GM21619 (cell line): ENCODE measurements around the gene NASP.

Experiments used
- ATAC-seq: cut with Tn5 transposase; IDR thresholded peaks from one replicate; pipeline ENCODE4 v1.9.1; 2021; ENCODE audit not compliant: unreplicated experiment

Gene NASP

GRCh38 chr1:45583666-45584350, at the start of gene NASP:
Gene NASP (plus strand): TSS chr1:45584041. CDS start chr1:45584147, 106 bp downstream.
- ATAC-seq: peak; percentile 42

GRCh38 chr1:45535988-45536766, 47.7 kb upstream of the NASP start:
- ATAC-seq: no peak

- ATAC-seq: no peak
Measured at GRCh38 chr1:45536886-45537285, 47.0 kb upstream of the NASP start.

GRCh38 chr1:45541193-45541592, 42.6 kb upstream of the NASP start:
- ATAC-seq: no peak

- no peak for ATAC-seq
Measured at GRCh38 chr1:45542591-45542990, 41.2 kb upstream of the NASP start.

GRCh38 chr1:45543581-45544417, 40.0 kb upstream of the NASP start:
- peak; percentile 47 for ATAC-seq

GRCh38 chr1:45544530-45544929, 39.3 kb upstream of the NASP start:
- no peak for ATAC-seq

GRCh38 chr1:45545019-45545493, 38.8 kb upstream of the NASP start:
- peak; percentile 69 for ATAC-seq

GRCh38 chr1:45545553-45546310, 38.1 kb upstream of the NASP start:
- ATAC-seq: no peak

- peak; percentile 84 for ATAC-seq
Measured at GRCh38 chr1:45550401-45551351, 33.2 kb upstream of the NASP start, which contains the start of gene AKR1A1. Gene AKR1A1 (plus strand): TSS chr1:45550826. CDS start chr1:45561795, 10,969 bp downstream.

GRCh38 chr1:45551684-45552083, 32.2 kb upstream of the NASP start:
- no peak for ATAC-seq

GRCh38 chr1:45552331-45552730, 31.5 kb upstream of the NASP start:
- ATAC-seq: no peak

- no peak for ATAC-seq
Measured at GRCh38 chr1:45554198-45554597, 29.6 kb upstream of the NASP start.

- ATAC-seq: no peak
Measured at GRCh38 chr1:45557422-45557944, 26.4 kb upstream of the NASP start.

- no peak for ATAC-seq
Measured at GRCh38 chr1:45563843-45564242, 20.0 kb upstream of the NASP start.

- ATAC-seq: no peak
Measured at GRCh38 chr1:45566722-45567121, 17.1 kb upstream of the NASP start.

GRCh38 chr1:45567911-45568310, 15.9 kb upstream of the NASP start:
- no peak for ATAC-seq

- no peak for ATAC-seq
Measured at GRCh38 chr1:45568421-45568820, 15.4 kb upstream of the NASP start.

GRCh38 chr1:45569571-45569961, 14.3 kb upstream of the NASP start:
- ATAC-seq: no peak
